ENCODE measurements around the gene KCNJ1. TPM values are rescaled to one million over a fixed set of nuclear protein-coding genes. Genes with fewer than 3 reads are reported as not detected.

KCNJ1 gene
- total and polyA plus RNA-seq, 10 donors, result 0.02 to 0.09 (median 0.03) TPM; not detected in 7

DNA sequence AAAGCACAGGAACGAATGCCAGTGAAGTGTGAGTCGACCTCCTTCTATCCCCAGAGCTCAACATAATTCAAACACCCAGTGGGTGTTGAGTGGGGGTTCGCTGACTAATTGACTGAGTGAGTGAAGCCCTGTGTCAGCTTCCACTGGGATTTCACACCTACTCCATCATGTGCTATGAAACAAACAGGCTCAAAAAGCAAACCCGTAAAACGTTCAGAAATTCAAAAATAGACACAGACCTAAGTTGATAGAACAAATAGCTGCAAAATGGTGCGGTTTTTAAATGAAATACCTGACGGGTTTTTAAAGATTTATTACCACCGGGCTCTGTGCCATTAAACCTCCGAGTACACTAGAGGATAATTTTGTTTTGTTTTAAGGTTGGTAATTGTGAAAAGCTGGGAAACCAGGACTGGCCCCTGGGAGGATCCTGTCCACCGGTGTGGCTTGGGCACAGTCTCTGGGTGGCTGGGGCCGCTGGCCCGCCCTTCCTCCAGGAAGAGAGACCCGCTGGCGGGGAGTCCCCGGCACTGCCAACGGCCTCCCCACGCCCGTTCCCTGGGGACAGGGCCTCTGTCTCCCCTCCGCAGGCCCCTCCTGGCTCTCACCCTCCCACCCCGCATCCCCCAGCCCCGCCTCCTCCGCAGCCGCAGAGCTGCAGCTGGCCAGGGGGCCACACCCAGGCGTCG, 37.7 kb upstream of the KCNJ1 start:
- H3K4me3 ChIP-seq, result peak overlapping the region; percentile 38 to 73 (median 52)
- DNase-seq, result peak; percentile 83
- TF ChIP-seq, protein P1, sequence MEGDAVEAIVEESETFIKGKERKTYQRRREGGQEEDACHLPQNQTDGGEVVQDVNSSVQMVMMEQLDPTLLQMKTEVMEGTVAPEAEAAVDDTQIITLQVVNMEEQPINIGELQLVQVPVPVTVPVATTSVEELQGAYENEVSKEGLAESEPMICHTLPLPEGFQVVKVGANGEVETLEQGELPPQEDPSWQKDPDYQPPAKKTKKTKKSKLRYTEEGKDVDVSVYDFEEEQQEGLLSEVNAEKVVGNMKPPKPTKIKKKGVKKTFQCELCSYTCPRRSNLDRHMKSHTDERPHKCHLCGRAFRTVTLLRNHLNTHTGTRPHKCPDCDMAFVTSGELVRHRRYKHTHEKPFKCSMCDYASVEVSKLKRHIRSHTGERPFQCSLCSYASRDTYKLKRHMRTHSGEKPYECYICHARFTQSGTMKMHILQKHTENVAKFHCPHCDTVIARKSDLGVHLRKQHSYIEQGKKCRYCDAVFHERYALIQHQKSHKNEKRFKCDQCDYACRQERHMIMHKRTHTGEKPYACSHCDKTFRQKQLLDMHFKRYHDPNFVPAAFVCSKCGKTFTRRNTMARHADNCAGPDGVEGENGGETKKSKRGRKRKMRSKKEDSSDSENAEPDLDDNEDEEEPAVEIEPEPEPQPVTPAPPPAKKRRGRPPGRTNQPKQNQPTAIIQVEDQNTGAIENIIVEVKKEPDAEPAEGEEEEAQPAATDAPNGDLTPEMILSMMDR (IDR thresholded peaks at IDR 0.05 in 8 of 11, conservative IDR thresholded peaks at IDR 0.05 in 3 of 11), result no peak
- TF ChIP-seq POLR2AphosphoS5 (IDR thresholded peaks at IDR 0.05), result peak in 1 of 3 donors; percentile 33
- peaks cover 0 to 74% (median 7%) of the 10 kb centered on the region in 7 donors for H3K27me3 ChIP-seq (replicated peaks in 1 of 7)
- 6 to 8% (median 8%) methylated on average over 21 to 25 of the region's 25 CpGs for WGBS, 5 donors
- peaks cover 0 to 8% (median 0%) of the 10 kb centered on the region in 6 donors for H3K36me3 ChIP-seq
- intact Hi-C loops (cut with DNase I; ENCODE audit: low total_unique reads), result no loop called here
- H3K27ac ChIP-seq, result peak overlapping the region in 7 of 8 donors; percentile 14 to 75 (median 51)
- H3K4me1 ChIP-seq, result peaks cover 26 to 84% (median 60%) of the 10 kb centered on the region in 6 donors
- H3K9me3 ChIP-seq, result no peaks in the 10 kb centered on the region

DNA sequence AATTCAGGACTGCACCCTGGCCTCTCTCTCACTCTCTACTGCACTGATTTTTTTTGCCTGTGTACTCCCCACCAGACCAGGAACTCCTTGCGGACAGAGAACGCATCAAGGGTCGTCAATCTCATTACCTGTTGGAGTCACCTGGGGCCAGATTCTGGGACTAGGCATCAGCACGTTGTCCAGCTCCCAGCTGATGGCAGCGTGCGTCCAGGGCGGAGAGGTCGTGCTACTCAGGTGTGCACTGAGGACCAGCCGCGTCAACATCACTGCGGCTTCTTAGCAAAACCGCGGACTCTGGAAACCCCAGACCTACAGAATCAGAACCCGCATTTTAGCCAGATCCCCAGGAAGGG, 37.2 kb upstream of the KCNJ1 start:
- TF ChIP-seq POLR2AphosphoS5 (IDR thresholded peaks at IDR 0.05) (no peak), POLR2A (IDR thresholded peaks at IDR 0.05) (no peak)
- TF ChIP-seq, protein P1 (IDR thresholded peaks at IDR 0.05 in 8 of 11, conservative IDR thresholded peaks at IDR 0.05 in 3 of 11), result no peak
- DNase-seq, result no peak
- peaks cover 0 to 70% (median 7%) of the 10 kb centered on the region in 7 donors for H3K27me3 ChIP-seq (replicated peaks in 1 of 7)
- 73 to 85% (median 77%) methylated on average over 14 of the region's 14 CpGs for WGBS, 5 donors
- no peak overlapping the region for H3K4me3 ChIP-seq
- intact Hi-C loops (cut with DNase I; ENCODE audit: low total_unique reads), result no loop called here
- peak overlapping the region in 2 of 8 donors; percentile 60 to 75 for H3K27ac ChIP-seq
- peaks cover 26 to 84% (median 57%) of the 10 kb centered on the region in 6 donors for H3K4me1 ChIP-seq
- H3K9me3 ChIP-seq, result no peaks in the 10 kb centered on the region
- H3K36me3 ChIP-seq, result peaks cover 0 to 8% (median 0%) of the 10 kb centered on the region in 6 donors

DNA sequence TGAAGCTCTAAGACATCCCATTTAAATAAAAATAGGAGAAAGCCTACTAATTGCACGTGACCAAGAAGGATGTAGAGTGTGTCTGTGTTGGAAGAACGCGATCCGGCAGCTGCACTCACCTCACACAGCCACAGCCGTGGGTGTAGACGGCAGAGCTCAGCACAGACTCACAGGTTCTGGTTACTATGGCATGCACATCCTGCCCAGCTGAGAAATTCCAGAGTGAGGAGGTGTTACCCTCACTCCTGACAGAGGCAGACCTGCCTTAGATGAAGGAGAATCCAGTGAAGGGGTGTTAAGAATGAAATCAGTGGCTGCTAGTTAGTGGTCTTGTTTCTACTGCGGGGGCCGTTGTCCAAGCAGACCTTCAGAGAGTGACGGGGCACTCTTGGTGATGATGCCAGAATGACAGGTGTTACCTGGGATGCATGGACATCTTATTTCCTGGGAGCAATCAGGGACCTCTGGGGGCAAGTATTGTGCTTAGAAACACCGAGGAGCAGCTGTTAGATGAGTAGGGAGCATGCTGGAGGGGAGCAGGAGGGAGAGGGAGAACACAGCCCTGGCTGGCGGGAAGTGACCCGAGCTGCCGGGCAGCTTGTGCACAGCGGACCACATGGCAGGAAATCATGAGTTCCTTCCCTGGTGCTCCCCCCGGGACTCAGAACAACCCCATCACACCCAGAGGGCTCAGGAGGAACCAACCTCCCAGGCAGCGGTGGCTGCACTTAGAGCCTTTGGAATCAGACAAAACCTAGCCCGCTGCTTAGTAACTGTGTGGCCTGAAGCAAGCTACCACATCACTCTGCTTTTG, 36.4 kb upstream of the KCNJ1 start:
- no peaks in the 10 kb centered on the region for H3K9me3 ChIP-seq
- no peak overlapping the region for H3K4me3 ChIP-seq
- 45 to 58% (median 50%) methylated on average over 17 of the region's 17 CpGs for WGBS, 5 donors
- no peak for TF ChIP-seq POLR2A (IDR thresholded peaks at IDR 0.05)
- TF ChIP-seq POLR2AphosphoS5 (IDR thresholded peaks at IDR 0.05), result peak in 2 of 3 donors; percentile 37 to 56
- no peak for DNase-seq
- H3K36me3 ChIP-seq, result peaks cover 0 to 8% (median 0%) of the 10 kb centered on the region in 6 donors
- peaks cover 26 to 83% (median 53%) of the 10 kb centered on the region in 6 donors for H3K4me1 ChIP-seq
- intact Hi-C loops (cut with DNase I; ENCODE audit: low total_unique reads), result no loop called here
- H3K27ac ChIP-seq, result peak overlapping the region in 1 of 8 donors; percentile 24
- peaks cover 0 to 61% (median 7%) of the 10 kb centered on the region in 7 donors for H3K27me3 ChIP-seq (replicated peaks in 1 of 7)

DNA sequence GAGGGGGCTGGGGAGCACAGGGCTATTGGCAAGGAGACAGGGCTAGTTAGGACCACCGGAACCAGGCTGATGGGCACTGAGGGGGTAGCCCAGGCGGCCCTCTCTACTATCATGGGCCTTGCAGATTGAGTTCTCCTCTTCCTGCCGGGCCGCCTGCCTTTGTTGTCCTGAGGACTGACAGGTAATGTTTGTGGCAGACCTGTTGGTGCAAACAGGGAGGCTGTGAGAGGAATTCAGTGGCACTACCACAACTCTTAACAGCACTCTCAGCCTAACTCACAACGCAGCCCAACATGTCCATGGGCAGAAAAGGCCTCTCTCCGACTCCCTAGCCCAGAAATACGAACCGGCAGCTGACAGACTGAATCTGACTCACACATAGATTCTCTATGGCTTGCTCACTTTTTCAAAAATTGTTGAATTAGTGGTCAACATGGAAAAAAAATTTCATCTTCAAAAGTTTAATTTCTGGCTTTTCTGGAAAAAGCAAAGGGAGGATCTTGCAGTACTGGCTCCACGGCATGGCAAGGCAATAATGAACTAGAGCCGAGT, 35.5 kb upstream of the KCNJ1 start:
- Histone ChIP-seq H3K4me3 (no peak overlapping the region), H3K27me3 (replicated peaks in 1 of 7) (peaks cover 0 to 55% (median 7%) of the 10 kb centered on the region in 7 donors), H3K4me1 (peaks cover 21 to 83% (median 50%) of the 10 kb centered on the region in 6 donors), H3K36me3 (peaks cover 0 to 8% (median 0%) of the 10 kb centered on the region in 6 donors), H3K27ac (no peak overlapping the region), H3K9me3 (no peaks in the 10 kb centered on the region)
- TF ChIP-seq POLR2AphosphoS5 (IDR thresholded peaks at IDR 0.05), result no peak
- TF ChIP-seq POLR2A (IDR thresholded peaks at IDR 0.05), result no peak
- TF ChIP-seq, protein P1 (IDR thresholded peaks at IDR 0.05 in 8 of 11, conservative IDR thresholded peaks at IDR 0.05 in 3 of 11), result no peak
- 91 to 94% (median 93%) methylated on average over 9 to 10 of the region's 10 CpGs for WGBS, 5 donors
- intact Hi-C loops (cut with DNase I; ENCODE audit: low total_unique reads), result no loop called here
- no peak for DNase-seq
